NCI-H446 treated with DMSO at 0.1 percent for 48 hours (cell line): ENCODE data around the gene SEMA5B.

Experiments used
- DNase-seq: peaks from one replicate; lab custom pipeline; 2025; lab: John Stamatoyannopoulos, UW

SEMA5B gene

GRCh38 chr3:122973893-122974615 is 53.5 kb downstream of the SEMA5B start:
- DNase-seq: peak; percentile 52

GRCh38 chr3:122972141-122972540 is 55.4 kb downstream of the SEMA5B start:
- DNase-seq: no peak

GRCh38 chr3:122969585-122970469 is 57.7 kb downstream of the SEMA5B start:
- peak; percentile 21 for DNase-seq

GRCh38 chr3:122967765-122968164 is 59.8 kb downstream of the SEMA5B start:
- DNase-seq: no peak

- no peak for DNase-seq
Measured at GRCh38 chr3:122967356-122967755, 60.2 kb downstream of the SEMA5B start.

- no peak for DNase-seq
Measured at GRCh38 chr3:122966045-122966444, 61.5 kb downstream of the SEMA5B start.

- DNase-seq: no peak
Measured at GRCh38 chr3:122964811-122965210, 62.8 kb downstream of the SEMA5B start.

- DNase-seq: peak; percentile 88
Measured at GRCh38 chr3:122962149-122962548, 65.4 kb downstream of the SEMA5B start.

- DNase-seq: no peak
Measured at GRCh38 chr3:122961146-122961545, 66.4 kb downstream of the SEMA5B start.

- DNase-seq: no peak
Measured at GRCh38 chr3:122960652-122961051, 66.9 kb downstream of the SEMA5B start.

- no peak for DNase-seq
Measured at GRCh38 chr3:122959339-122959738, 68.2 kb downstream of the SEMA5B start.

GRCh38 chr3:122957707-122958689 is 69.6 kb downstream of the SEMA5B start:
- peak; percentile 71 for DNase-seq

GRCh38 chr3:122956693-122957455 is 70.7 kb downstream of the SEMA5B start:
- DNase-seq: peak; percentile 26

- no peak for DNase-seq
Measured at GRCh38 chr3:122955916-122956692, 71.5 kb downstream of the SEMA5B start.

GRCh38 chr3:122952520-122952919 is 75.0 kb downstream of the SEMA5B start:
- no peak for DNase-seq

- DNase-seq: no peak
Measured at GRCh38 chr3:122948408-122948807, 79.2 kb downstream of the SEMA5B start.

GRCh38 chr3:122947738-122948137 is 79.8 kb downstream of the SEMA5B start:
- DNase-seq: no peak

- no peak for DNase-seq
Measured at GRCh38 chr3:122947196-122947595, 80.4 kb downstream of the SEMA5B start.

- DNase-seq: no peak
Measured at GRCh38 chr3:122946185-122946584, 81.4 kb downstream of the SEMA5B start.

GRCh38 chr3:122945230-122945629 is 82.3 kb downstream of the SEMA5B start:
- no peak for DNase-seq
